GM10248 (cell line): Measurements from ENCODE around the gene MAP3K4.

Experiments
- CTCF ChIA-PET: fragments of 300-600 bp; sonication (Branson Sonifier 250); formaldehyde crosslinking; extraction: SDS; loops from one replicate; lab custom pipeline; 2021; ENCODE audit warnings: antibody characterized with exemption; lab: Yijun Ruan, JAX
- POLR2A ChIA-PET: fragments of 350-650 bp; sonication (Branson Sonifier 250); formaldehyde crosslinking; extraction: SDS; loops from one replicate; lab custom pipeline; 2020; ENCODE audit warnings: antibody characterized with exemption; lab: Yijun Ruan, JAX
- DNase-seq: peaks from one replicate; pipeline ENCODE4 v3.0.0; 2012; ENCODE audit errors: extremely low spot score
- CTCF ChIP-seq: IDR thresholded peaks from 2 replicates; pipeline ENCODE4 v1.5.1; 2012; ENCODE audit warnings: mild to moderate bottlenecking, low read depth; ENCODE audit errors: extremely low read depth, missing control alignments, control extremely low read depth

The MAP3K4 gene

GRCh38 chr6:161009991-161010390, 18.4 kb downstream of the MAP3K4 start:
- CTCF ChIA-PET = interaction anchor here (1.0 to 7.1 kb wide), 5 partner anchors 8 to 1059 kb away, joined by 3 to 50 read pairs (median 3); no protein-coding TSS in a partner anchor
- TF ChIP-seq CTCF = no peak

GRCh38 chr6:161010418-161010817, 18.8 kb downstream of the MAP3K4 start:
- DNase-seq = no peak
- ChIA-PET POLR2A (no interaction called here), CTCF (interaction anchor here (1.1 to 7.1 kb wide), 3 partner anchors 10 to 1059 kb away, joined by 3 to 50 read pairs (median 3); no protein-coding TSS in a partner anchor)
- no peak for TF ChIP-seq CTCF

More at GRCh38 chr6:161009991-161010390, 18.4 kb downstream of the MAP3K4 start:
- POLR2A ChIA-PET = no interaction called here
- DNase-seq = no peak

- no peak for DNase-seq
- TF ChIP-seq CTCF = no peak
- ChIA-PET POLR2A (interaction anchor here (0.7 to 1.4 kb wide), 2 partner anchors 17 to 31 kb away, joined by 3 to 5 read pairs; no protein-coding TSS in a partner anchor), CTCF (interaction anchor here (1.0 to 7.1 kb wide), 5 partner anchors 9 to 19 kb away, joined by 3 to 50 read pairs (median 4); no protein-coding TSS in a partner anchor)
Observed at GRCh38 chr6:161011492-161012480, 20.2 kb downstream of the MAP3K4 start.

- no peak for DNase-seq
- TF ChIP-seq CTCF = no peak
- POLR2A ChIA-PET = no interaction called here
- CTCF ChIA-PET = interaction anchor here (2.1 to 7.1 kb wide), 2 partner anchors 14 to 21 kb away, joined by 10 to 50 read pairs; no protein-coding TSS in a partner anchor
Observed at GRCh38 chr6:161013695-161014094, 22.1 kb downstream of the MAP3K4 start.

GRCh38 chr6:161017766-161018564, 26.4 kb downstream of the MAP3K4 start:
- DNase-seq = no peak
- CTCF ChIA-PET = interaction anchor here (0.7 to 4.1 kb wide), 5 partner anchors 8 to 87 kb away, joined by 3 to 18 read pairs (median 3); no protein-coding TSS in a partner anchor
- POLR2A ChIA-PET = no interaction called here
- TF ChIP-seq CTCF = no peak
